Amygdala (tissue), 56 donors: Measurements from ENCODE around the gene PCSK5.
"Not testable (repeated sequence)": the region's sequence is repeated elsewhere in the genome, so short reads cannot be mapped to it uniquely, and the experiment has no call there.

Experiments
- DNase-seq, 56 donors: peaks; one replicate each; lab custom pipeline; 2025; lab: John Stamatoyannopoulos, UW

The PCSK5 gene

DNA sequence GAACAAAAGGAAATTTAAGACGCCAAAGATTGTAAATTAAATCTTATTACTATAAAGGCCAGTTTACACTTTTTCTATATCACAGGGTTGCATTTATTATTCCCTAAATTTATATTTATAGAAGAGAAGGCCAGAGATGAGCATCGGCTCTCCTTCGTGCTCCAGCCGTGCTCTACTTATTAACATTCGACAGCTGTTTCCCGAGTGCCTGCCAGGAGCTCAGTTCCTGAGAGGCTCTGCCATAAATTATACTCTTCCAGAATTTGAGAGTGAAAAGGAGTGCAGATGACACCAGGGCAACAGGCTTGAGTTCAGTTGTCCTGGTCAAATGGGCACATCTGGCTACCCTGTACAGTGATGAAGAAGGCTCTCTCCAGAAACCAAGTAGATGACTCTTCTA is 70.1 kb downstream of the PCSK5 start:
- peak in 13 of 56 donors; percentile 3 to 25 (median 7) for DNase-seq

- DNase-seq, result peak in 21 of 56 donors; percentile 2 to 30 (median 14)
Observed at GRCh38 chr9:75962013-75962661, 71.7 kb downstream of the PCSK5 start.

DNA sequence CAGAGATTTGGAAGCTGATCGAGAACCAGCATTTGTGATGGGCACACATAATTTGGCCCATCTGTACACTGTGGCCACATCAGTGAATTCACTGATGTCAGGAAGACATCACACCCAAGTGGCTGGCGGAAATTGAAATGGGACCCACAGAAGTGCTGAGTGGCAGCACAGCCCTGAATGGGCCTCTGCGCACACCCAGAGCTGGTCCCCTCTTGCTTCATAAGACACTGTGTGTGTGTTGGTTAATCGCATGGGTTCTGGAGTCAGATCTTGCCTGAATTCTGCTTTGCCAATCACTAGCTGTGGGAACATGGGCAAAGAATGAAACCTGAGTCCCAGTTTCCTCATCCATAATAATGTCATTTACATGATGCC is 72.2 kb downstream of the PCSK5 start:
- peak in 1 of 56 donors; percentile 0 for DNase-seq

DNA sequence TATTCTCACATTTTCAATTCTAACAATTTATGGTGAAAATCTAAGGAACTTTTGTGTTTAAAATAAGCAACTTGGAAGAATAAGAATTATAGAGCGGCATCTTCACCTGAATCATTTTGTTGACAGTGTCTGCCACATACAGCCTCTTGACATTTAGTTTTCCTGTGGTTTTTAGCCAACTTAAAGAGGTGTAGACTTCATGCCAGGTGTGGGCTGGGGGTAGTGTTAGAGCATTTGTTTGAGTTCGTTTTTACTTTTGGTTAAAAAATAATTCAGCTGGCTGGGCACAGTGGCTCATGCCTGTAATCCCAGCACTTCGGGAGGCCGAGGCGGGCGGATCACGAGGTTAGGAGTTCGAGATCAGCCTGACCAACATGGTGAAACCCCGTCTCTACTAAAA is 72.8 kb downstream of the PCSK5 start:
- DNase-seq, result not testable (repeated sequence)

GRCh38 chr9:75964427-75964826 is 74.0 kb downstream of the PCSK5 start:
- DNase-seq, result no peak

GRCh38 chr9:75965231-75965630 is 74.8 kb downstream of the PCSK5 start:
- no peak for DNase-seq

DNA sequence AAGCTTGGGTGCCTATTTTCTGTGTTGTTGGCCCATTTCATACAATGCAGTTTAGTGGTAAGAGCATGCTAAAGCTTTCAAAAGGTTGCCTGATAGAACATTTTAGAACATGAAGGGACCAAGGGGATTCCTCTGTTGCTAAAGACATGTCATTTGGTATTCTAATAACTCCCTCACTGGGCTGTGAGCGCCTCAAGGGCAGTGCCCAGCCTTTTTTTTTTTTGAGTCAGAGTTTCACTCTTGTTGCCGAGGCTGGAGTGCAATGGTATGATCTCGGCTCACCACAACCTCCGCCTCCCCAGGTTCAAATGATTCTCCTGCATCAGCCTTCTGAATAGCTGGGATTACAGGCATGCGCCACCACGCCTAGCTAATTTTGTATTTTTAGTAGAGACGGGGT is 77.1 kb downstream of the PCSK5 start:
- DNase-seq, result no peak

DNA sequence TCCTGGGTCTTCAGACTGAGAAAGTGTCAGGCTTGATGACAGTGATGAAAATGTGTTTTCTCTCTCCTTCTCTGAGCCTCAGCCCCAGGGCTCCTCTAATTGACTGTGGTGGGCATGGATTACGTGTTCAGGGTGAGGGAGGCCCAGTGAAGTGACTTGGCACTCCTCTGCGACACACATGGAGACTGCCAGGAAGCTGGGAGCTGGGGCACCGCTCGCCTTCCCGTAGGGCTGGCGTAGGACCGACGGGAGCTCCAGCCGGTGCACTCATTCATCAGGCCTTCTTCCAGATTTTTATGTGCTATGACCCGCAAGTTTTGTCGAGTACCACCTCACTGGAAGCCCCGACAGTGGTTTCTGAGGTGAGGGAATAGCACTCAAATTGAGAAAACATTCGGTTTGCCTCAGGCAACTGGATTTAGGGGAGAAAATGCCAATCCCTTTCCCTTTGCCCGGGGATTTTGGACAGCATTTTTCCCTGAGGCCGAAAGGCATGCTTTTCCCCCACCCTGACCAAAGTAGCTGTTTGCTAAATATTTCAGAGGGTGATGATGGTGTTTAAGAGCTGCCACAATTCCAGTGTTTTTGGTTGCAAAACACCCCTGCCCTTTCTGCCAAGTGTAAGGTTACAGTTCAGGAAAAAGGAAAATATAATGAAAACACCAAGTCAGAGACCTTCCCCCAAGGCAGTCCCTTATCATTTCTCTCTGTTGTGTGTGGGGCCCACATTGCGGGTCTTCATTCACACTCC is 83.7 kb downstream of the PCSK5 start:
- peak in 9 of 56 donors; percentile 1 to 25 (median 7) for DNase-seq

DNA sequence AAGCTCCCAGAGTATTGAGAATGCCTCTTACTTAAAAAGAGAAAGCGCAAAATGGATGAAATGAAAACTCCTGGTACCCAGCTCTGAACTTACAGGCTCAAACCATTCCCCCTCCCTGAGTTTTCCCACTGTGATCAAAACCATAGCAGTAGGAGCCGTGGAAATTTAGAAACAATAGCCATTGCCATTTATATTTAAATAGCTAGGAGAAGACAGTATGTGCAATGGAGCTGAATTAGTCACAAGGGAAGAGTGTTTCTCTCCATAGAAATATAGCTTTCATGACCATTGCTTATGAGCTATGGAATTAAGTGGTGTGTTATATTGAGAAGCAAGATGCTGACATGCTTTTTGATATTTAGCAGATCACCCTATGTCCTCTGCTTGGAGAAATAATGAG is 84.6 kb downstream of the PCSK5 start:
- no peak for DNase-seq

DNA sequence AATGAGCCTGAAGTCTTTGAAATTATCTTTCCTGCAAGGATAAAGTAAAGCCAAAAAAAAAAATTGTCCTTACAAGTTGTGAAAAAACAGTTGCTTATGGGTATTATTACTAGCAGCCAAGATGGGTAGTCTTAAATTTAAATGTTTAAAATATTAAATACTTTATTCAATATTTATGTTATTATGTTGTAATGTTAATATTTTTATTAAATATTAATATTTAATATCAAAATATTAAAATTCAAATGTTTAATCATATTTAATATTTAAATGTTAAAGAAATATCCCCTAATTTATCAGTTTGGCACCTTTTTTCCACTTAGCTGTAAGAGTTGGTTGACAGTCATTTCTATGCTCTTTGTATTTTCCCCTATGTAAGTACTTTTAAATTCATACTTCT is 86.1 kb downstream of the PCSK5 start:
- no peak for DNase-seq

GRCh38 chr9:75979362-75979761 is 88.9 kb downstream of the PCSK5 start:
- DNase-seq, result no peak

DNA sequence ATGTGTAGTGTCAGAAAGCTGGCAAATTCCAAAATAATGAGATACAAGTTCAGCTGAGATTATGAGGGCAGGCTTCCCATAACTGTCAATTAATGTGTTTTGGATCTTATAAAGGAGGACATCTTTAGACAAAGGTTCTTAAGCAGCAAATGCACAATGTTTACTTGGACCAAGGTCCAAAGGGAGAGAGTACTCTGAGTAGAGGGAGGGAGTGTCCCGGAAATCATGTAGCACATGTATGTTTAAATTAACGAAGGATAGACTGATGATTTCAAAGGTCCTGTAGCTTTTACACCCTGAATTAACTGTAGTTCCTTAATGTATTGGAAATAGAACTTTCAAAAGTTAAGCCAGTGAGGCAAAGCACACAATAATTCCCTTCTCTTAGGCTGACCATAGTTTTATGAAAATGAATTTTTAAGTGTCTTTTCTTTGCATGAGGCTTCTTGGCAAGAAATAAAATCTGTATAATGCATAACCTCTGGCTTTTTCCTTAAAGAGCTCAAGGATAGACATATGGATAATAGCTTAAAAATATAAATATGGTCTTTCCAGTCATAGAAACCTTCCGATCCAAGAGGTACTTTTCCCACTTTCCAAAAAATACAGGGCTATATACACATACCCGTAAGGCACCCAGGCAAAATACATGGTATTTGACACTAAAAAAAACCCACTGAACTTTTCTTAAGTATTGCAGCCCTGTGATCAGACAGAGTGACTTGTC is 93.0 kb downstream of the PCSK5 start:
- DNase-seq, result no peak

- no peak for DNase-seq
Observed at GRCh38 chr9:75985515-75985914, 95.0 kb downstream of the PCSK5 start.

DNA sequence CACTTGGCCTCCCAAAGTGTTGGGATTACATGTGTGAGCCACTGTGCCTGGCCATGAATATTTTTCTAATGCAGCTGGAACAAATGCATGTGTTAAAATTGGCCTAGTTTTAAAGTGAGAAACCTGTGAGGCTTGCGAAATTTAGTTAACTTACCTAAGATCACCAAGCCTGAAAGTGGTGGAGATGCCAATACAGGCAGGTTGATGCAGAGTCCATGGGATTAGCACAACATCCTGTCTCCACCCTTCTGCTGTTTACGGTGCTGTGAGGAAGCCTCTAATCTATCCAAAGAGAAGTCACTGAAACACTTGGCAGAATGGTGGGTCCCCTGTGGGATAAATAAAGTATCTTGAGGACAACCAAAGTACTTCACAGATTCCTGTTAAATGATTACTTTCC is 98.2 kb downstream of the PCSK5 start:
- DNase-seq, result no peak

GRCh38 chr9:75990156-75990555 is 99.7 kb downstream of the PCSK5 start:
- DNase-seq, result no peak

- no peak for DNase-seq
Observed at GRCh38 chr9:75990576-75991304, 100.3 kb downstream of the PCSK5 start.

DNA sequence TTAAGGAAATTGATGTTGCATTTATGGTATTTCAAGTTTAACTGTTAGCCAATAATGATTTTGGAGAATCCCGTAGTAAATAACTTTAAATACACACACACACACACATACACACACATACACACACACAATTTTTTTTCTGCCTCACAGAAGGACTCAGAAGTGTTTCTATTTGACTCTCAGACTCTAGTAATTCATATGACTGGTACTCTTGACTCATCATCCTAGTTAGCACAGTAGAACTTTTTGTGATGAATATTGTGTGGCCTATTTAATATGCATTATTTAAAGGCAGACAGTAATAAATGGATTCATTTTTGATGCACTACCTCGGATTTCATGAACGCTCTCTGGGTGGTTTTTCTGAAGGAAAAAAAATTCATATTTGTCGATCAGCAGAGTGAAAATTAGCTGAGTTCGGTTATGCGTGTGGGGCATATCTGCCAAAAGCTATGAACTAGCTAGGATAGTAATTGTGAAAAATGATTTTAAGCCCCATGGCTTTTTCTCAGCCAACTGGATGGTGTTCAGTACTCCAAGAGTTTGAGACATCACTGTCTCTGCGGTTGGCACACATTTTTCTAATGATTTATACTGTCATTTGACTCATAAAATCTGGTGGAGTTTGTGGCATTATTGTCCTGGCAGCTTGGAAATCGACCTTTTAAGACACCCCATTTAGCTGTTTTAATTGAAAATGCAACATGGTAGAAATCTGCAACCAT is 102.2 kb downstream of the PCSK5 start:
- DNase-seq, result no peak

GRCh38 chr9:75993434-75993833 is 103.0 kb downstream of the PCSK5 start:
- no peak for DNase-seq

DNA sequence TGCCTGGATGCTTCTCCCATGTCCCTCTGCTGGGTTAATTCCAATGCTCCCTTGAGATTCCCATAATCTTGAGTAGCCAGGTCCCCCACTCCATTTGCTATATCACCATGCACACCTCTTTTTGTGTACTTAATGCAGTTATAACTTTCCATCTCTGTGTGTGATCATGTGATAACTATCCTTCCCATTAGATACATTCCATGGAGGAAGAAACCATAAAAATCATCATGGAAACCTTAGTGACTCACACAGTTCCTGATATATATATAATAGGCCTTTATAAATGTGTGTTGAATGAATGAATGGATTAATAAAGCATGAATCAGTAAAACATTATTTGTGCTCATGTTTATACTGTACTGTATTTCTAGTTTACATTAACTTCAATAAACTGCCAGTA is 104.6 kb downstream of the PCSK5 start:
- no peak for DNase-seq

DNA sequence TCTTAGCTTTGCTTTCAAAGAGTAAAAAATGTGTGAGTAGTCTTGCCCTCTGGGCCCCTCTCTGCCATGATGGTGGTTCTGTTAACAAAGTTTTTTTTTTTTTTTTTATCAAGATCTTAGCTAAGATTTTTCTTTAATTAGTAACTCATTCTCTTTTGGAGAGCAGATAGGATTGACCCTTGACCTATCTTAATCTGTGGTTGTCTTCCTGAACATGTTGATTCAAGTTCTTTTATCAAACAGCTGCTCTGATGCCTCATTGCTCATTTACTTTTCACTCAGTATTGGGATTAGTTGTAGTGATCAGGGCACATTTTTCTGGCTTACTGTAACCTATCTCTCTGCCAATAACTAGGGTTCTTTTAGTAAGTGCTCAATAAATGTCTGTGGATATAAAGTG is 106.3 kb downstream of the PCSK5 start:
- DNase-seq, result no peak
